Measurements from ENCODE around the gene LRRC14B.
"Not testable (repeated sequence)": the region's sequence is repeated elsewhere in the genome, so short reads cannot be mapped to it uniquely, and the experiment has no call there.

Gene LRRC14B

DNA sequence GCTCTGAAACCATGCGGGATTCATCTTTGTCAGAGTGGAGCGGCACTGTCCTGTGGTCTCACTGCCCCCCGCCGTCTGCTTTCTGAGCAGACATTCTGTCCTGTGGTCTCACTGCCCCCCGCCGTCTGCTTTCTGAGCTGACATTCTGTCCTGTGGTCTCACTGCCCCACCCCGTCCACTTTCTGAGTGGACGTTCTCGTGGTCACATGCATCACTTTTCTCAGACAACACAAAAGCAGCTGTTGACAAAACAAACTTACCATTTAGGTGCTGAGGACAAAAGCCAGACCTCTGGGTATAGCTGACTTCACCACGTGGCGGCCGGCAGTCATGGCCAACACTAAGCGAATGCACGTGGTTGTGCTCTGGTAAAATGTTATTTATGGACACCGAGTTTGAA lies 2.8 kb downstream of the LRRC14B start:
- DNase-seq = no peak

DNA sequence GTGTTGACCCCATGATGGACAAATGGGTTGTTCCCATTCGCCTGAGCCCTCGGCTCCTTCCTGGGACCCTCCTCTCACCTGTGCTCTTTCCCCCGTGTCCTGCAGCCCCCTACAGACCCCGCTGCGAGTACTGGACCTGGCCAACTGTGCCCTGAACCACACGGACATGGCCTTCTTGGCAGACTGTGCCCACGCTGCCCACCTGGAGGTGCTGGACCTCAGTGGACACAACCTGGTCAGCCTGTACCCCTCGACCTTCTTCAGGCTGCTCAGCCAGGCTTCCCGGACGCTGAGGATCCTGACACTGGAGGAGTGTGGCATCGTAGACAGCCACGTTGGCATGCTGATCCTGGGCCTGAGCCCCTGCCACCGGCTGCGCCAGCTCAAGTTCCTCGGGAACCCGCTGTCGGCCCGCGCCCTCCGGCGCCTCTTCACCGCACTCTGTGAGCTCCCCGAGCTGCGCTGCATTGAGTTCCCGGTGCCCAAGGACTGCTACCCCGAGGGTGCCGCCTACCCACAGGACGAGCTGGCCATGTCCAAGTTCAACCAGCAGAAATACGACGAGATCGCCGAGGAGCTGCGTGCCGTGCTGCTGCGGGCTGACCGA lies 3.4 kb downstream of the LRRC14B start:
- DNase-seq = no peak

DNA sequence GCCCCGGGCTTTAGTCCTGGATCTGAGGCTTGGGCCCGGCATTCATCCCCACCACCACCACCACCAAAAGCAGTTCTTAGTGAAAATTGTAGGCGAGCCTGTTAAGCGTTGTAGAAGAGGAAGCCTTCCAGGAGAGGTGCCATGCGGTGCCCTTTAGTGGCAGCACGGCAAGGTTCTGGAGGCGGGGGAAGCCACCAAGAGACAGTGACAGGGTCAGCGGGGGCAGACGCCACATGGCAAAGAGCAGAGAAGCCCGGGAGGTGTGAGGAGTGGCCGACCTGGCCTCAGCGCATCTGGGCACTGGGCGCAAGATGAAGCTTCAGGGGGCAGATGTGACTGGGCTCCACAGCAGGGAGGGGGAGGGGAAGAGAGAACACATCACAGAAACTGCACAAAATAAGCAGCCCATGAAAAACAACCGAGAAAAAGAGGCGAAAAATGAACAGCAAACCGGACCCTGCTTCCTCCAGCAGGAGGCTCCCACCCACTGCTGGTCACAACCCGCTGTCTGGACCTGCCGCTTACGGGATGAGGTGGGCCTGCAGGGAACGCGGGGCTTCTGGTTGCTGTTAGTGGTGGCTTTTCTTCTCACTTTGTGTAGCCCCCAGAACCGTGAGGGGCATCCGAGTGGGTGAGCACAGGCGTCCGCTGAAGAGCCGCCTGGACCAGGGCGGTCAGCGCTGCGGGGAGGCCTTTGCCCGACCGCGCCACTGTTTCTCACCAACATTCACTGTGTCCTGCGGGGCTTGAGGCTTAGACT lies 4.3 kb downstream of the LRRC14B start:
- DNase-seq = no peak

DNA sequence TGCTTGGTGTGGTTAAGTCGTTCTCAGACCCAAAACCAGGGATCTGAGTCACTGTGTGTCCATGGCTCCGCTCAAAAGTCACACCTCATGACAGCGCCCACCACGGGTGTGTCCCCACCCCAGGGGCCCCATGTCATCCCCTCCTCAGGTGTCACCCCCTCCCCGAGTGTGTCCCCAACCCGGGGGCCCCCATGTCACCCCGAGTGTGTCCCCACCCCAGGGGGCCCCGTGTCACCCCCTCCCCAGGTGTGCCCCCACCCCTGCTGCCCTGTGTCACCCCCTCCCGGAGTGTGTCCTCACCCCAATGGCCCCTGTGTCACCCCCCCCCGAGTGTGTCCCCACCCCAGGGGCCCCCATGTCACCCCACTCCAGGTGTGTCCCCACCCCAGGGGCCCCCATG lies 5.1 kb downstream of the LRRC14B start:
- no peak for DNase-seq

DNA sequence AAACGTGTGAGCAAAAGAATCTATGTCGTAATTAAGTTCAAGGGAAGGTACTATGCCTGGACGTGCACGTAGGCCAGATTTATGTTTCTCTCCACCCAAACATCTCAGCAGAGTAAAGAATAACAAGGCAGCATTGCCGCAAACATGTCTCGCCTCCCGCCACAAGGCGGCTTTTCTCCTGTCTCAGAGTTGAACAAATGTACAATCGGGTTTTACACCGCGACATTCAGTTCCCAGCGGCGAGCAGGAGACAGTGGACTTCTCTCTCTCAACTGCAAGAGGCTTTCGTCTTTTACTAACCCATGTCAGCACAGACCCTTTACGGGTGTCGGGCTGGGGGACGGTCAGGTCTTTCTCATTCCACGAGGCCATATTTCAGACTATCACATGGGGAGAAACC lies 5.7 kb downstream of the LRRC14B start:
- DNase-seq = not testable (repeated sequence)

DNA sequence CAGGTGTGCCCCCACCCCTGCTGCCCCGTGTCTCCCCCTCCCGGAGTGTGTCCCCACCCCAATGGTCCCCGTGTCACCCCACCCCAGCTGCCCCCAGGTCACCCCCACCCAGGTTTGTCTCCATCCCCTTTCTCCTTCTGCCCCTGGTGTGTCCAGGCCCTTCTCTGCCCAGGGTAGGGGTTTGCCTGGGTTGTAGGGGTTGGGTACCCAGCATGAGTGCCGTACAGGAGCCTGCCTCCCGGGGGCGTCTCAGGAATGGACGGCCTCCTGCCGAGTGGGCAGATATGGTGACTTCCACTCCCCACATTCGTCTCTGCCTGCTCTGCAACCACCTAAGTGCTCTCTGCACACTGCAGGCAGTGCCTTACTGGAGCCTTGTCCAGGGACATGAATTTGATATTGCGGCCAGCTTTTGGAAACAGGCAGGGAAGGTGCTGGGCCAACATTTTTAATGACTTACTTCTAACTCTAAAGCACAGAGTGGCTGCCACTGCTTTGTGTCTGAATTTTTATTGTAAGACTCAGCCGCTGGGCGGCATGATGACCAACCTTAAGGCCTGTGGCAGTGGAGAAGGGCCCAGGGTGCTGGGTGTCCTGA lies 6.7 kb downstream of the LRRC14B start:
- DNase-seq = no peak

DNA sequence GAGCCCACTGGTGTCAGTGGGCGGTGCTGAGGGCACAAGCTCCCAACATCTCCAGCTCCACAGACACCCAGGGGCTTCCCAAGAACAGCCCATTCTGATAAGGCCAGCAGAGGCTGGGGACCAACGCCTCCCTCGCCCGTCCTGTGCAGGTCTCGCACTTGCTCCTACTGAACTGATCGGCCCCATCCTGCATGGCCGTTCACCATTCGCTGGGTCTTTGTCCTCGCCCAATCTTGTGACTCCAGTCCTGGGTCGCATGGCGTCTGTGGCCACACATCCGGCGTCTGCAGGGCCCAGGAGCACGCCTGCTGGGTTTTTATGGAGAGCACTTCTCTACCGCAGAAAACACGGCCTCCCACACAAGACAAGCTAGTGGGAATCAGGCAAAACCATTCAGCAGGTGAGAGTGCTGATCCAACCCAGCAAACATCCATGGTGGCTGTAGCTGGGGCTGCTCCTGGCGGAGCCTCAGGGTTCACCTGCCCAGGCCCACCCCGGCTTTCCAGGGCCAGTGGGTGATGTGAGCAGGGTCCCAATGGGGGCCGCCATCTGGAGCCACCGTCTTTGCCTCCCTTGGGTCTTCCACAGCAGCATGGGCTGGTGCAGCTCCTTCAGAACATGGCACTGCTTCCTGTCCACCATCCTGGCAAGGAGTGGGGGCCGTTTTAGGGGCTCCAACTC lies 7.4 kb downstream of the LRRC14B start:
- DNase-seq = no peak

DNA sequence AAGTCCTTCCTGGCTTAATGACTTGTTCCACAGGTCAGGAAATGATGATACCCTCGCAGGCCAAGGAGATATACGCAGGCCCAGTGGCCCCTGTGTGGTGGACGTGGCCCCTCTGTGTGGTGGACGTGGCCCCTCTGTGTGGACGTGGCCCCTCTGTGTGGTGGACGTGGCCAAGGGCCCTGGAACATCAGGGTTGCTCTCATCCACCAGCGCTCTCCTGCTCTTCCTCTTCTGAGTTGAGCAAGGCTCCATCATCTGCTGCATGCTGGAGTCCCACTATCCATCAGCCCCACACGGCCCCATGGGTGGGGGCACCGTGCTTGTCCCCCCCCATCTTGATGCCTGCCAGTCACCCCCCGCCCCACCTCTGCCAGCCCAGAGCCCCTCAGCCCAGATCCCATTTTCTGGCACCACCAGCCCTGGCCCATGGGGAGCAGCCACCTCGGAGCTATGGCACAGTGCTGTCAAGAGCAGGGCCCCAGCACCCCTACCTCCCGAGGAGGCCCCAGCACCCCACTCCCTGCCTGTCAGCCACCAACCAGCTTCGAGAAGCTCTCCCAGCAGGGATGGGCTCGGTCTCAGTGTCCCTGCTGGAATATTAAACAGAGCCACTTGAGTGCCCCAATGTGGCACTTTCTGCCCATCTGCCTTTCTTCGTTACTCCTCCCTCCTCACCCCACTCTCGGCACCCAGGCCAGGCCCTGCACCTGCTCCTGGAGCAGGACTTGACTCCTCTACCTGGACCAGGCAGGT lies 8.1 kb downstream of the LRRC14B start:
- no peak for DNase-seq

DNA sequence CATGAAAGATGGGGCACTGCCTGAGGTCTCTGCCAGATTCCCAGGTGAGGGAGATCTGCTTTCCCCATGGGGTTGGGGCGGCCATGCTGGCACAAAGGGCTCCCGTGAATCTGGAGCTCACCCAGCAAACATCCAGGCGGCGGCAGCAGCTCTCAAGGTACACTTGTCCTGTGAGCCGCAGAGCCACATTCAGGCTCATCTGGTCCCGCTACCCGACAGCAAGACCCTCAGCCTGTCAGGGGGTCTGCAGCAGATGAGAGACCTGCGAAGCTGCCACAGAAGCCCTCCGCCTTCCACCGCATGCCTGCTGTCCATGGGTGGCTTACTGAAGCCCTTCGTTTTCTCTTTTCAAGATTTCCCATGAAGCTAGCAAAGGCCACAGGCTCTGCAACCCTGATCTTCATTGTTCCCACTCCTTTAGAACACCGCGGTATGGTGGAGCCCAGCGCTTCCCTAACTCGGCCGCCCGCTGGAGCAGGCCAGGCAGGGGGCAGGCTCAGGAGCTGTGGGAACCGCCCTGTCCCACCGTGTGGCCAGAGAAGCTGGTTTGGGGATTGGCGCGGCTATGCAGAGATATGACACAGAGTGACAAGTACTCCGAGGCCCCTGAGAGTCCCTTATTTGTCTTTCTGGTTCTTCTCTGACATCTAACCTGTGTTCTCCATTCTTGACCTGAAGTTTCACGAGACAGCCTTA lies 8.8 kb downstream of the LRRC14B start:
- DNase-seq = no peak

DNA sequence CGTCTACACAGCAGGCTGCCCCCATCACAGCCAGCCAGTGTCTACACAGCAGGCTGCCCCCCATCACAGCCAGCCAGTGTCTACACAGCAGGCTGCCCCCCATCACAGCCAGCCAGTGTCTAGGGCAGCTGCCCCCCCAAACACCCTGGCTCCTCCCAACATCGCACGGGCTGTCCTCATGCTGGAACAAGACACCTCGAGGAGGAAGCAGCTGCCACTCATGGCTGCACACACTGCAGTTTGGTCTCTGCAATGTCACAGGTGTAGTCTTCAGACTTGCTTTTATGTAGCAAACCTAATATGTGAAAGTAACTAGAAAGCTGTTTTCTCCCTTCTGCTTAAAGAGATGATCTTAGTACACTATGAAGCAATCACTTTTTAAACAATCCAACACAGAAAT lies 9.7 kb downstream of the LRRC14B start:
- DNase-seq = no peak

DNA sequence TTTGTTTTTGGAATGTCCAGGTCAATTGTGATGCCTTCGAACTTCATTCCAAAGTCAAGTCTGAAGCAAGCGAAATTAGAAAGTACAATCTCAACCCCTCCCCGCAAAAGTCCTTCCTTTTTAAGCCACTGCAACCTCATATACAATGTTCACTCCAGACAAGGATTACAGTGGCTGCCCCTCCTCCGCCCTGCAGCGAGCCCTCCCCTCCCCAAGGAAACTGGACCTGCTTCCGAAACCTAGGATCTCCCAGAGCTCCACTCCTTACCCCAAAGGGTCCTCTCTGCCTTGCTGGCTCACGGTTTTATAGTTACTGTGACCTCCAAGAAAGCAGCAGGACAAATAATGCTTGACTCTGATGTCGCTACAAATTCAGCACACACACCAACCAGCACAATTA lies 10.4 kb downstream of the LRRC14B start:
- no peak for DNase-seq

DNA sequence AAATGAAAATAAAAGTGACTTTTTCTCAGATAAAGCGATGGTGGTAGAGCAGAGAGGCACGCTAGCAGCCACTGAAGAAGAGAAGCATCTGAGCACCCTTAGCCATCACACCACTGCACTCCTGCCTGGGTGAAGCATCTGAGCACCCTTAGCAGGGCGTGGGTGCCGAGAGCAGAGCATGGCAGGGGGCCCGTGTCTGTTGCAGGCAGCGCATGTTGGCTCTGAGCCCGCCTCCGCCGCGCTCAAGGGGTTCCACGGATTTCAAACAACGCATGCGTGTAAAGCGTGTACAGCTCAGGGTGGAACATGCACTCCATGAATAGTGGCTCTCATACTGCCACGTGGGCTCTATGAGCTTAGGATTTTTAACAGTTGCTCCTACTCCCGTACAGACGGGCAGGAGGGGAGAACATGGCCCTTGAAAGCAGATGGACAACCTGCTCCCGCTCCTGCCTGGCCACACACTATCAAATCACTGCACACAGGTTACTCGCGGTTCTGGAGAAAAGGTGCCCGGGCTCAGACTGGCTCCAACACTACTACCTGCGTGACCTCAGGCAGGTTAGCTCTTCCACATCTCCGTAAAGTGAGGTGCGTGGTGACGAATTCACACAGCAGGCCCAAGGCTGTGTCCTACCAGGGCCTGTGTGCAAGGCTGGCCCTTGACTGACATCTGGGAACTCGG lies 12.1 kb downstream of the LRRC14B start:
- no peak for DNase-seq

DNA sequence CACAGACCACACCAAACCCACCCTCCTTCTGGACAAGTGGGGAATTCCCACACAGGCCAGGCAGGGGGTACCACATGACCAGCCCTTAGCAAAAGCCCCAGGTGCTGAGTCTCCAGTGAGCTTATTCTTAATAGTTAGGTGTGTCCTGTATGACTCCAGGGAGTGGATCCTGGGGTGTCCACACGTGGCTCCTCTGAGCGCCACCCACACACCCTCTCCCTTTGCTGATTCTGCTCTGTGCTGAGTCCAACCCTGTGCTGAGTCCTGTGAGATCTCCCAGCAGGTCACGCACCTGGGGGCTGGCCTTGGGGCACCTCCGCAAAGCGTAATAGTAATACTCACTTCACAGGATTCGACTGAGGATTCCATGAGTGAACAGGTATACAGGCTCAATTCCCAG lies 12.7 kb downstream of the LRRC14B start:
- no peak for DNase-seq

DNA sequence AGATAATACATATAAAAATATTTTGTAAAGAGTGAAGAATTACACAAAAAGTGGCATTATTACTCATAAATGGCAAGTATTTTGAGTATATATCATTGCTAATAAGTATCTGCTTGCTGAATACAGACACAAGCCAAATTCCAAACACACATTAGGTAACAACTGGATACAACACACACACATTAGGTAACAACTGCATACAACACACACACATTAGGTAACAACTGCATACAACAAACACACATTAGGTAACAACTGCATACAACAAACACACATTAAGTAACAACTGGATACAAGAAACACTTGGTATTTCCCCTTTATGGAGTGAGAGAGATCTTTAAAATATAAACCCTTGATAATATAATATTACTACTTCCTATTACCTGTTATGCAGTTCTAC lies 13.2 kb downstream of the LRRC14B start:
- DNase-seq = no peak

DNA sequence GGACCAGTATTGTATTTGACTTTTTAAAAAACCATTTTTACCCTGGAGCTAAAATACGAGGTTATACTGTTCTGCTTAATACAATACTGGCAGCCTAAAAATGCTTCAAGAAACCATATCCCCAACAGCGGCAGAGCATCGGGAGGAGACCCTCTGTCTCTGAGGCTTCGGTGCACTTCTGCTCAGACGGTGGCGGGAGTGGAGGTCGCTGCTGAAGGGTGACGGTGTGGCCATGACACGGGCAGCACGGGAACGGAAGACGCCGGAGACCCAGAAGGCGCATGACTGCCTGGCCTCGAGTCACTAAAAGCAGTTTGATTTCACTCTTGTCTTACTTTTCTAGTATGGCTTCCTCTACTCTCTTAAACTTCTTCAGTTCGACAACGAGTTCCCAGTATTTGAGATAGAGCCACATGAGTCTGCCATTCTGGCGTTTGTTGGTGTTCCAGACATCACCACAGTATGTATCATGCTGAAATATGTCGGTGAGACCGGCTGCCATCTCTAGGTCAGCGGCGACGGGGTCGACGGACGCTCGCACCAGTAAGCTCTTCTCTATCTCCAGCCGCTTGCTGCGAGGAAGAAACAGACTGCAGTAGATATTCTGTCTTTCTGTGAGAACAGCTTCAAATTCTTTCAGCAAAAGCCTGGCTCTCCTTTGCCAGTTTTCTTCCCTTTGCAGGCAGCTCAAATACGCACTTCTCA lies 13.8 kb downstream of the LRRC14B start:
- DNase-seq = no peak

DNA sequence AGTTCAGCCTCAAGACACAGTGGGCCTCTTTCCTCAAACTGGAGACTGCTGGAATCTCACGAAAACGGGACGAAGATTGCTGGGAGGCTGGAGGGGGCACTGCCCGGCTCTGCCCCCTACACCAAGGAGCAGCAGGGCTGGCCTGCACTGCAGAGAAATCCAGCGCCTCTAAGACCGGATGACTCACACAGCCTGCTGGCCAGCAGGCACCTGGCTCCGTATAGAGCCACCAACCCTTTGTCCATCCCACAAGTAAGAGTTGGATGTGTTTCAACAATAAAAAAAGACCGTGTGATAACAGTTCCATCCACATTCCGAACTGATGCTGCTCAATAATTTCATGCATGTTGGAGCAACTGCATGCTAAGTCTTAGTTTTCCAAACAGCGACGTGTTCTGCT lies 15.1 kb downstream of the LRRC14B start:
- DNase-seq = no peak

DNA sequence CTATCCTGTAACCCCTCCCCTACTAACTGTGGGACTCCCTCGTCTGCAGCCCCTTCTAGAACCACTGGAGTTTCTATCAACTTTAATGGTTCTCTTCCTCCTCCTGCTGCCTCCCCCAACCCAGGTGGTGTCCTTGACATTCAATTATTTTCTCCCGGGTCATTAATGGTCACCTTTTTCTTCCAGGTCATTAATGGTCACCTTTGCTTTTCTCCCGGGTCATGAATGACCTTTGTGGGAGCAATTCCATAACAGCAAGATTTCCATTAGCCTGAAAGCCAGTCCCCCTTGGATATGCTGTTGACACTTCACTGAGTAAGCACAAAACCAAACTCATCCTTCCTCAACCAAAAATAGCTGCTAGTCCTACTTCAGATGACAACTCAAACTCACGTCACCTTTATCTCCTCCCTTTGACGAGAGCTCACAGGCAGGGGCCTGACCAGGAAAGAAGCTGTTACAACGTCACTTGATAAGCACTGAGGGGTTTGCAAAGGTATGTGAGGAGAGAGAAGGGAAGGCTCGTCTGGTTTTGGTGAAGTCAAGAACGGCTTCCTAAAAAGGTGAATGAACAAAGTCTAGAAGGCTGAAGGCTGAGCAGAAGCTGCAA lies 15.7 kb downstream of the LRRC14B start:
- DNase-seq = no peak

DNA sequence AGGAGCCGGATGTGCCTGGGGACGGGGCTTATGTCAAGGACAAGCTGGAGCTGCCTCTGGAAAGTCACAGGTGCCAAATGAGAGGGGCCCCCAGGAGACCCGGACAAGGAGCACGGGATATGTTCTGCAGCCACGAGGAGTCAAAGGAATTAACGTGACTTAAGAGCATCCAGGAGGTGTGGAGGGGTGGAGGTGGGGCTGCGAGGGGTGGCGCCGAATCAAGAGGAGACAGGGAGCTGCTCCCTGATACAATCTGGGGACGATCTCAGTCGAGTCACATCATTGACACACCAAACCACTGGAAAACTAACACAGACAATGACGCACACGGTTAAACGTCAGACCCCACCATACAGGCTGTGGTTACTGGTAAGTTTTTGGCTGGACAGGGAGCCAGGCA lies 16.3 kb downstream of the LRRC14B start:
- DNase-seq = no peak

DNA sequence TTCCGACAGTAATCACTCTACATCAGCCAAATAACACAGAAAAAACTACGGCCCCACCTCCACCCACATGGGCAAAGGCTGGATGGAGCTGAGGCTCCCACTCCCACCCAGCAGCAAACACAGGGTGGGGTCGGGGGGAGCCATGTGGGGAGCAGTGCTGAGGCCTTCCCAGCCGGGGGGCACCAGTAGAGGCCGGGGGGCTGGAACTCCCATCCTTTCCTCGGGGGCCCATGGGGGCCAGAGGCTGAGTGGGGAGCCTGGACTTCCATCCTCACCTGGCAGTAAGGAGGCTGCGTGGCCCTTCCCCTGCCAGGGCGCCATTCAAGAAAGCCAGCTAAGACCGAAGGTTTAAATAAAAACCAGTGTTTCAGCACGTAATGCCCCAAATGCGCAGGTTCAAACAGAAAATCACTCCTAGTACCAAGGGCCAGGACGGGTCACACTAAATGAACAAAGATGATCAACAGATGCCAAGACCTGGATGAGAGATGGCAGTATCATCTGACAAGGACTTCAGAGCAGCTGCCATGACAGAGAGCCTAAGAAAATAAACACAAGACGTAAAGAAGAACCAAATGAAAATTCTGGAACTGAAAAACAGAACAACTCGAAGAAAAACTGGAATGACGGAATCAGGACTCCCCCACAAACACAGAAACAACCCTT lies 17.3 kb downstream of the LRRC14B start:
- no peak for DNase-seq

DNA sequence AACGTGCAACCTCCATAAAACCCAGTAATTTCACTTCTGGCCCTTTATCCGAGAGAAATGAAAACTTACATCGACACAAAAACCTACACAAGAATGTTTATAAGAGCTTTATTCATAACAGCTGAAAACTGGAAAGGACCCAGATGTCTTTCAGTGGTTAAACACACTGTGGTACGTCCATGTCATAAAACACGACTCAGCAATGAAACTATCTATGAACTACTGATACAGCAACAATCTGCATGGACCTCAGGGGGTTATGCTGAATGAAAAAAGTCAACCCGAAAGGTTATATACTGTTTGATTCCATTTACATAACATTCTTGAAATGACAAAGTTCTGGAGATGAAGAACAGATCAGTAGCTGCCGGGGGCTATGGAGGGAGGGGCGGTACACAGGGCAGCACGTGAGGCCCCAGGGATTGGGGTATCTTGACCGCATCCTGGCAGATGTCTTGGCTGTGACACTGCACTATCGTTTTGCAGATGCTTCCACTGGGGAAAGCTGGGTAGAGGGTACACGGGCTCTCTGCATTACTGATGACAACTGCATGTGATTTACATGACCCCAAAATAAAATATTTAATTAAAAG lies 22.6 kb downstream of the LRRC14B start:
- DNase-seq = no peak
